ENCODE data around the gene GSTM3. TPM values are rescaled to one million over a fixed set of nuclear protein-coding genes. Genes with fewer than 3 reads are reported as not detected.

Gene GSTM3
- total and polyA plus RNA-seq, 2 experiments from 2014 or later: 3.1 to 4.1 TPM

DNA sequence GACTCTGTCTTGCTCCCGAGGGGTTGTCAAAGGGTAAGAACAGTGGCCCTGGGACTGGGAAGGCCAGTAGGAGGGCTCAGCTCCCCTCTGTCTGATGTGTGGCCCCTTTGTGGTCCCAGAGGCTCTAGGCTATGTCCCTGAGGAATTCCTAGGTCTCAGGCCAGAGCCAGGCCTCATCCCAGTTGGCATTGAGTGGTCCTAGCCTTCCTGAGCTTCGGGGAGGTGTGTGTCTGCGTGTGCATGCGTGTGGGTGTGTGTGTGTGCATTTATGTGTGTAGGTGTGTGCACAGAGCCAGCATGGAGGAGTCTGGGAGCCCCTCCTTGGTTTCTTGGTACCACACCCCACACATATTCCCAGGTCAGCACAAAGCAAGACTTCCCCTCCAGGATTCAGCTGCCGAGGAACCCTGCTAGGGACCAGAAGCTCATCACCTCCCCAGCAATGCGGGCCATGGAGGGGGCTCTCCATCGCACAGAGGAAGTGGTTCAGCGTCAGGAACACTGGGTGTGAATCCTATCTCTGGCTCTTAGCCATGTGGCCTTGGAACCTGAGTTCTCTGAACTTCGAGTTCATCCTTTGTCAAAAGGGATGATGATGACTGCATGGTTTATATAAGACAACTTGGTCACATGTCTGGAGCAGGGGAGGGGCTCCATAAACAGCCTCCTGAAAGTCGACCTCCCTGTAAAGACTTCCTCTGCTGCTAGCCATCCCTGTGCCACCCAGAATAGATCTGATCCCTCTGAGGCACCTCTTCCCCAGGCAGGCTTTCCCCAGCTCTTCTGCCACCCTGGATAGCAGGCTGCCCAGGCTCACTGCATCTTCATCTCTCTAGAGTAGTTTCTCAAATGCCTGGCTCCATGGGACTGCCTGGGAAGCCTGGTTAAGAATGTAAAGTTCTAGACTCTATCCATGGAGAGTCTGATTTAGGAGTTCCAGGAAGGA is 31.1 kb upstream of the GSTM3 start (continued):
- TF ChIP-seq, protein P1, sequence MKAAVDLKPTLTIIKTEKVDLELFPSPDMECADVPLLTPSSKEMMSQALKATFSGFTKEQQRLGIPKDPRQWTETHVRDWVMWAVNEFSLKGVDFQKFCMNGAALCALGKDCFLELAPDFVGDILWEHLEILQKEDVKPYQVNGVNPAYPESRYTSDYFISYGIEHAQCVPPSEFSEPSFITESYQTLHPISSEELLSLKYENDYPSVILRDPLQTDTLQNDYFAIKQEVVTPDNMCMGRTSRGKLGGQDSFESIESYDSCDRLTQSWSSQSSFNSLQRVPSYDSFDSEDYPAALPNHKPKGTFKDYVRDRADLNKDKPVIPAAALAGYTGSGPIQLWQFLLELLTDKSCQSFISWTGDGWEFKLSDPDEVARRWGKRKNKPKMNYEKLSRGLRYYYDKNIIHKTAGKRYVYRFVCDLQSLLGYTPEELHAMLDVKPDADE (IDR thresholded peaks at IDR 0.05): no peak
- TF ChIP-seq ZNF331 (CRISPR knock-in tag; IDR thresholded peaks at IDR 0.05; ENCODE audit: low read depth): no peak
- TF ChIP-seq, protein P2, sequence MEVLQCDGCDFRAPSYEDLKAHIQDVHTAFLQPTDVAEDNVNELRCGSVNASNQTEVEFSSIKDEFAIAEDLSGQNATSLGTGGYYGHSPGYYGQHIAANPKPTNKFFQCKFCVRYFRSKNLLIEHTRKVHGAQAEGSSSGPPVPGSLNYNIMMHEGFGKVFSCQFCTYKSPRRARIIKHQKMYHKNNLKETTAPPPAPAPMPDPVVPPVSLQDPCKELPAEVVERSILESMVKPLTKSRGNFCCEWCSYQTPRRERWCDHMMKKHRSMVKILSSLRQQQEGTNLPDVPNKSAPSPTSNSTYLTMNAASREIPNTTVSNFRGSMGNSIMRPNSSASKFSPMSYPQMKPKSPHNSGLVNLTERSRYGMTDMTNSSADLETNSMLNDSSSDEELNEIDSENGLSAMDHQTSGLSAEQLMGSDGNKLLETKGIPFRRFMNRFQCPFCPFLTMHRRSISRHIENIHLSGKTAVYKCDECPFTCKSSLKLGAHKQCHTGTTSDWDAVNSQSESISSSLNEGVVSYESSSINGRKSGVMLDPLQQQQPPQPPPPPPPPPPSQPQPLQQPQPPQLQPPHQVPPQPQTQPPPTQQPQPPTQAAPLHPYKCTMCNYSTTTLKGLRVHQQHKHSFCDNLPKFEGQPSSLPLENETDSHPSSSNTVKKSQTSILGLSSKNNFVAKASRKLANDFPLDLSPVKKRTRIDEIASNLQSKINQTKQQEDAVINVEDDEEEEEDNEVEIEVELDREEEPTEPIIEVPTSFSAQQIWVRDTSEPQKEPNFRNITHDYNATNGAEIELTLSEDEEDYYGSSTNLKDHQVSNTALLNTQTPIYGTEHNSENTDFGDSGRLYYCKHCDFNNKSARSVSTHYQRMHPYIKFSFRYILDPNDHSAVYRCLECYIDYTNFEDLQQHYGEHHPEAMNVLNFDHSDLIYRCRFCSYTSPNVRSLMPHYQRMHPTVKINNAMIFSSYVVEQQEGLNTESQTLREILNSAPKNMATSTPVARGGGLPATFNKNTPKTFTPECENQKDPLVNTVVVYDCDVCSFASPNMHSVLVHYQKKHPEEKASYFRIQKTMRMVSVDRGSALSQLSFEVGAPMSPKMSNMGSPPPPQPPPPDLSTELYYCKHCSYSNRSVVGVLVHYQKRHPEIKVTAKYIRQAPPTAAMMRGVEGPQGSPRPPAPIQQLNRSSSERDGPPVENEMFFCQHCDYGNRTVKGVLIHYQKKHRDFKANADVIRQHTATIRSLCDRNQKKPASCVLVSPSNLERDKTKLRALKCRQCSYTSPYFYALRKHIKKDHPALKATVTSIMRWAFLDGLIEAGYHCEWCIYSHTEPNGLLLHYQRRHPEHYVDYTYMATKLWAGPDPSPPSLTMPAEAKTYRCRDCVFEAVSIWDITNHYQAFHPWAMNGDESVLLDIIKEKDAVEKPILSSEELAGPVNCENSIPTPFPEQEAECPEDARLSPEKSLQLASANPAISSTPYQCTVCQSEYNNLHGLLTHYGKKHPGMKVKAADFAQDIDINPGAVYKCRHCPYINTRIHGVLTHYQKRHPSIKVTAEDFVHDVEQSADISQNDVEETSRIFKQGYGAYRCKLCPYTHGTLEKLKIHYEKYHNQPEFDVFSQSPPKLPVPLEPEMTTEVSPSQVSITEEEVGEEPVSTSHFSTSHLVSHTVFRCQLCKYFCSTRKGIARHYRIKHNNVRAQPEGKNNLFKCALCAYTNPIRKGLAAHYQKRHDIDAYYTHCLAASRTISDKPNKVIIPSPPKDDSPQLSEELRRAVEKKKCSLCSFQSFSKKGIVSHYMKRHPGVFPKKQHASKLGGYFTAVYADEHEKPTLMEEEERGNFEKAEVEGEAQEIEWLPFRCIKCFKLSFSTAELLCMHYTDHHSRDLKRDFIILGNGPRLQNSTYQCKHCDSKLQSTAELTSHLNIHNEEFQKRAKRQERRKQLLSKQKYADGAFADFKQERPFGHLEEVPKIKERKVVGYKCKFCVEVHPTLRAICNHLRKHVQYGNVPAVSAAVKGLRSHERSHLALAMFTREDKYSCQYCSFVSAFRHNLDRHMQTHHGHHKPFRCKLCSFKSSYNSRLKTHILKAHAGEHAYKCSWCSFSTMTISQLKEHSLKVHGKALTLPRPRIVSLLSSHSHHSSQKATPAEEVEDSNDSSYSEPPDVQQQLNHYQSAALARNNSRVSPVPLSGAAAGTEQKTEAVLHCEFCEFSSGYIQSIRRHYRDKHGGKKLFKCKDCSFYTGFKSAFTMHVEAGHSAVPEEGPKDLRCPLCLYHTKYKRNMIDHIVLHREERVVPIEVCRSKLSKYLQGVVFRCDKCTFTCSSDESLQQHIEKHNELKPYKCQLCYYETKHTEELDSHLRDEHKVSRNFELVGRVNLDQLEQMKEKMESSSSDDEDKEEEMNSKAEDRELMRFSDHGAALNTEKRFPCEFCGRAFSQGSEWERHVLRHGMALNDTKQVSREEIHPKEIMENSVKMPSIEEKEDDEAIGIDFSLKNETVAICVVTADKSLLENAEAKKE (CRISPR knock-in tag; IDR thresholded peaks at IDR 0.05): no peak

DNA sequence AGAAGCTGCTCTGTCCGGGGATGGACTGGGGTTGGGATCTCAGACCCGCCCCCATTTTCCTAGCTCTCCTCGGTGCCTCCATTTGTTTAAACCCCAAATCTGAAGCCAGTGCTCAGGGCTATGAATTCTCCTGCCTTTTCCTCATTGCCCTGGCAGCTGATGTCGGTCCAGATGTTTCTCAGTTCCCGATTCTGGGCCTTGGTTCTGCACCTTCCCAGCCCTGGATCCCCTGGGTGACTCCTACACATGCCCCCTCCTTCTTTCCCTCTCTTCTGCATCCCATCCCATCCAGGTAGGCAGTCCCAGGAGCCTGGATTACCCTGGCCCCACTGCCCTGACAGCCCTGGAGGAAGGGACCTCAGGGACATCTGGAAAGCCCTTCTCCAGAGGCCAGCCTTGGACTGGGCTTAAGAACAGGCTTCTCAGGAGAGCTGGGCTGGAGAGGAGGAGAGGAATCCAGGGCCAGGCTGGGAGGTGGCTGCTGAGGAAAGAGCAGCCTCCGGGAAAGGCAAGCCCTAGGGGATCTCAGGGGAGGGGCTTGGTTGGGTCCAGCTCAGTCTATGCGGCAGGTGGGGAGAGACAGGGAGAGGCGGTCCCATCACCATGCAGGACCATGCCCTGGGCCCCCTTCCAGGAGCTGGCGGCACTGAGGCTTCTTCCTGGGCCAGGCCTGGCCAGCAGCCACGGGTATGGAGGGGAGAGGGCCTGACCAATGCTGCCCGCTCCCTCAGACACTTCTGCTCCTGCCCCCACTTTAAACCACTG is 29.7 kb upstream of the GSTM3 start:
- H3K36me3 Mint-ChIP-seq (ENCODE audit: low read depth): no peaks in the 10 kb centered on the region
- Histone ChIP-seq H3K36me3 (ENCODE audit: insufficient read depth) (no peaks in the 10 kb centered on the region), H3K4me1 (ENCODE audit: insufficient read depth) (no peaks in the 10 kb centered on the region), H3K27me3 (ENCODE audit: insufficient read depth) (no peaks in the 10 kb centered on the region), H3K9me2 (ENCODE audit: insufficient read depth) (no peaks in the 10 kb centered on the region), H3K4me3 (no peak overlapping the region), H2AFZ (no peak overlapping the region), H3F3A (replicated peaks; ENCODE audit: low read depth) (no peaks in the 10 kb centered on the region), H4K20me1 (replicated peaks; ENCODE audit: insufficient read depth) (no peaks in the 10 kb centered on the region), H3K27ac (ENCODE audit: low read depth) (no peak overlapping the region), H3K4me2 (no peak overlapping the region), H3K79me2 (replicated peaks; ENCODE audit: insufficient read depth) (no peaks in the 10 kb centered on the region)
- no peaks in the 10 kb centered on the region; the same call in 2 of the 3 replicates for H3K4me1 Mint-ChIP-seq
- no peak overlapping the region for H3K27ac Mint-ChIP-seq
- H3K9me3 Mint-ChIP-seq: no peaks in the 10 kb centered on the region
- ATAC-seq (peak; percentile 29), DNase-seq (ENCODE audit: low spot score) (no peak)
- H3K27me3 Mint-ChIP-seq (ENCODE audit: insufficient read depth, low read depth, poor library complexity): peaks cover 13% of the 10 kb centered on the region
- no peak overlapping the region for H3K4me3 Mint-ChIP-seq
- TF ChIP-seq STAT1 (IDR thresholded peaks at IDR 0.05; ENCODE audit: unreplicated experiment) (no peak), EZH2phosphoT487 (IDR thresholded peaks at IDR 0.05; ENCODE audit: unreplicated experiment) (no peak), ZNF114 (CRISPR knock-in tag; IDR thresholded peaks at IDR 0.05) (no peak), NANOG (IDR thresholded peaks at IDR 0.05; ENCODE audit: borderline replicate concordance) (no peak), ZNF331 (CRISPR knock-in tag; IDR thresholded peaks at IDR 0.05; ENCODE audit: low read depth) (no peak), POLR2AphosphoS5 (IDR thresholded peaks at IDR 0.05; ENCODE audit: low read depth) (no peak)
- TF ChIP-seq, protein P3, sequence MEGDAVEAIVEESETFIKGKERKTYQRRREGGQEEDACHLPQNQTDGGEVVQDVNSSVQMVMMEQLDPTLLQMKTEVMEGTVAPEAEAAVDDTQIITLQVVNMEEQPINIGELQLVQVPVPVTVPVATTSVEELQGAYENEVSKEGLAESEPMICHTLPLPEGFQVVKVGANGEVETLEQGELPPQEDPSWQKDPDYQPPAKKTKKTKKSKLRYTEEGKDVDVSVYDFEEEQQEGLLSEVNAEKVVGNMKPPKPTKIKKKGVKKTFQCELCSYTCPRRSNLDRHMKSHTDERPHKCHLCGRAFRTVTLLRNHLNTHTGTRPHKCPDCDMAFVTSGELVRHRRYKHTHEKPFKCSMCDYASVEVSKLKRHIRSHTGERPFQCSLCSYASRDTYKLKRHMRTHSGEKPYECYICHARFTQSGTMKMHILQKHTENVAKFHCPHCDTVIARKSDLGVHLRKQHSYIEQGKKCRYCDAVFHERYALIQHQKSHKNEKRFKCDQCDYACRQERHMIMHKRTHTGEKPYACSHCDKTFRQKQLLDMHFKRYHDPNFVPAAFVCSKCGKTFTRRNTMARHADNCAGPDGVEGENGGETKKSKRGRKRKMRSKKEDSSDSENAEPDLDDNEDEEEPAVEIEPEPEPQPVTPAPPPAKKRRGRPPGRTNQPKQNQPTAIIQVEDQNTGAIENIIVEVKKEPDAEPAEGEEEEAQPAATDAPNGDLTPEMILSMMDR (conservative IDR thresholded peaks at IDR 0.05; ENCODE audit: low read depth in 2 of 2): no peak
- TF ChIP-seq, protein P4, sequence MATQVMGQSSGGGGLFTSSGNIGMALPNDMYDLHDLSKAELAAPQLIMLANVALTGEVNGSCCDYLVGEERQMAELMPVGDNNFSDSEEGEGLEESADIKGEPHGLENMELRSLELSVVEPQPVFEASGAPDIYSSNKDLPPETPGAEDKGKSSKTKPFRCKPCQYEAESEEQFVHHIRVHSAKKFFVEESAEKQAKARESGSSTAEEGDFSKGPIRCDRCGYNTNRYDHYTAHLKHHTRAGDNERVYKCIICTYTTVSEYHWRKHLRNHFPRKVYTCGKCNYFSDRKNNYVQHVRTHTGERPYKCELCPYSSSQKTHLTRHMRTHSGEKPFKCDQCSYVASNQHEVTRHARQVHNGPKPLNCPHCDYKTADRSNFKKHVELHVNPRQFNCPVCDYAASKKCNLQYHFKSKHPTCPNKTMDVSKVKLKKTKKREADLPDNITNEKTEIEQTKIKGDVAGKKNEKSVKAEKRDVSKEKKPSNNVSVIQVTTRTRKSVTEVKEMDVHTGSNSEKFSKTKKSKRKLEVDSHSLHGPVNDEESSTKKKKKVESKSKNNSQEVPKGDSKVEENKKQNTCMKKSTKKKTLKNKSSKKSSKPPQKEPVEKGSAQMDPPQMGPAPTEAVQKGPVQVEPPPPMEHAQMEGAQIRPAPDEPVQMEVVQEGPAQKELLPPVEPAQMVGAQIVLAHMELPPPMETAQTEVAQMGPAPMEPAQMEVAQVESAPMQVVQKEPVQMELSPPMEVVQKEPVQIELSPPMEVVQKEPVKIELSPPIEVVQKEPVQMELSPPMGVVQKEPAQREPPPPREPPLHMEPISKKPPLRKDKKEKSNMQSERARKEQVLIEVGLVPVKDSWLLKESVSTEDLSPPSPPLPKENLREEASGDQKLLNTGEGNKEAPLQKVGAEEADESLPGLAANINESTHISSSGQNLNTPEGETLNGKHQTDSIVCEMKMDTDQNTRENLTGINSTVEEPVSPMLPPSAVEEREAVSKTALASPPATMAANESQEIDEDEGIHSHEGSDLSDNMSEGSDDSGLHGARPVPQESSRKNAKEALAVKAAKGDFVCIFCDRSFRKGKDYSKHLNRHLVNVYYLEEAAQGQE (IDR thresholded peaks at IDR 0.05; ENCODE audit: unreplicated experiment): no peak

Measured in GM23338 (cell line).